HEK293 (cell line): ENCODE measurements around the gene HNRNPUL2.

Experiments used
- CTCF ChIA-PET: fragments of 350-600 bp; formaldehyde crosslinking; extraction: SDS; loops from one replicate; lab custom pipeline; 2021; ENCODE audit warnings: antibody characterized with exemption; lab: Yijun Ruan, JAX
- POLR2A ChIA-PET: fragments of 300-600 bp; formaldehyde crosslinking; extraction: SDS; loops from one replicate; lab custom pipeline; 2020; ENCODE audit warnings: antibody characterized with exemption, inconsistent platforms; lab: Yijun Ruan, JAX
- H3K27ac ChIP-seq: fragments of 200-500 bp; sonication (Bioruptor generic); 2 replicates; pipeline ENCODE4 v1.5.1; 2014; ENCODE audit warnings: low read depth, low read length, control low read depth, inconsistent platforms; ENCODE audit errors: extremely low read depth
- H3K36me3 ChIP-seq, 2 experiments: fragments of 200-500 bp in 1 of 2; sonication (Bioruptor generic) in 1 of 2; 1 replicate in 1 of 2; 2 replicates in 1 of 2; pipeline ENCODE4 v1.5.1; 2014 to 2017; ENCODE audit warnings: inconsistent platforms in 2 of 2, low read length in 2 of 2; ENCODE audit not compliant: control insufficient read depth in 2 of 2, insufficient read depth in 1 of 2
- H3K4me1 ChIP-seq: fragments of 200-500 bp; sonication (Bioruptor generic); 2 replicates; pipeline ENCODE4 v1.5.1; 2014; ENCODE audit warnings: mild to moderate bottlenecking, low read length, inconsistent platforms; ENCODE audit not compliant: control insufficient read depth, insufficient read depth
- H3K4me3 ChIP-seq: 2 replicates; pipeline ENCODE4 v1.5.1; 2011; ENCODE audit warnings: low read depth, mild to moderate bottlenecking, control low read depth, low read length, moderate library complexity
- H3K9me3 ChIP-seq: fragments of 200-500 bp; sonication (Bioruptor generic); 2 replicates; pipeline ENCODE4 v1.5.1; 2014; ENCODE audit warnings: low read depth, low read length, inconsistent platforms; ENCODE audit not compliant: control insufficient read depth, insufficient read depth
- HOXD13 ChIP-seq: sonication (generic); formaldehyde crosslinking; IDR thresholded peaks from 2 replicates; pipeline ENCODE4 v1.8.0; 2022; ENCODE audit warnings: missing genetic modification reagents, borderline replicate concordance
- MEIS1 ChIP-seq: sonication (generic); formaldehyde crosslinking; IDR thresholded peaks from 2 replicates; pipeline ENCODE4 v1.8.1; 2022; ENCODE audit warnings: missing genetic modification reagents, mild to moderate bottlenecking, borderline replicate concordance
- PRDM1 ChIP-seq: fragments of 450-650 bp; formaldehyde crosslinking; IDR thresholded peaks from 2 replicates; pipeline ENCODE4; 2016; ENCODE audit warnings: missing biosample characterization, missing genetic modification characterization
- PRDM10 ChIP-seq: fragments of 450-650 bp; formaldehyde crosslinking; IDR thresholded peaks from 2 replicates; pipeline ENCODE4 v1.5.1; 2016; ENCODE audit warnings: missing biosample characterization, missing genetic modification characterization
- ZEB2 ChIP-seq: fragments of 450-650 bp; formaldehyde crosslinking; IDR thresholded peaks from 2 replicates; pipeline ENCODE4 v1.5.1; 2016; ENCODE audit warnings: missing biosample characterization, missing genetic modification characterization
- ZIC2 ChIP-seq: fragments of 450-650 bp; formaldehyde crosslinking; IDR thresholded peaks from 2 replicates; pipeline ENCODE4 v1.5.1; 2016; ENCODE audit warnings: missing biosample characterization, missing genetic modification characterization
- ZNF148 ChIP-seq: fragments of 450-650 bp; formaldehyde crosslinking; IDR thresholded peaks from 2 replicates; pipeline ENCODE4 v1.5.0; 2017; ENCODE audit warnings: missing biosample characterization, missing genetic modification characterization, borderline replicate concordance
- ZNF23 ChIP-seq: fragments of 450-650 bp; formaldehyde crosslinking; IDR thresholded peaks from 2 replicates; pipeline ENCODE4 v1.5.1; 2016; ENCODE audit warnings: missing biosample characterization, missing genetic modification characterization, borderline replicate concordance
- ZNF416 ChIP-seq: fragments of 450-650 bp; formaldehyde crosslinking; IDR thresholded peaks from 2 replicates; pipeline ENCODE4 v1.5.1; 2016; ENCODE audit warnings: missing biosample characterization, missing genetic modification characterization
- ZNF473 ChIP-seq: fragments of 450-650 bp; formaldehyde crosslinking; IDR thresholded peaks from 2 replicates; pipeline ENCODE4 v1.5.1; 2017; ENCODE audit warnings: missing biosample characterization, missing genetic modification characterization
- ZNF558 ChIP-seq: fragments of 450-650 bp; formaldehyde crosslinking; IDR thresholded peaks from 2 replicates; pipeline ENCODE4 v1.5.1; 2016; ENCODE audit warnings: missing biosample characterization, missing genetic modification characterization
- ZNF610 ChIP-seq: fragments of 450-650 bp; formaldehyde crosslinking; IDR thresholded peaks from 2 replicates; pipeline ENCODE4 v1.5.1; 2016; ENCODE audit warnings: missing biosample characterization, missing genetic modification characterization, borderline replicate concordance
- ZNF626 ChIP-seq: fragments of 450-650 bp; sonication (Bioruptor Pico); formaldehyde crosslinking; IDR thresholded peaks from 2 replicates; pipeline ENCODE4 v1.5.1; 2018; ENCODE audit warnings: missing biosample characterization, missing genetic modification characterization, inconsistent platforms
- ZNF654 ChIP-seq: fragments of 450-650 bp; formaldehyde crosslinking; IDR thresholded peaks from 2 replicates; pipeline ENCODE4 v1.5.1; 2016; ENCODE audit warnings: low read depth, missing biosample characterization, missing genetic modification characterization
- ZNF704 ChIP-seq: fragments of 450-650 bp; formaldehyde crosslinking; IDR thresholded peaks from 2 replicates; pipeline ENCODE4 v1.5.1; 2016; ENCODE audit warnings: missing biosample characterization, missing genetic modification characterization
- ZNF747 ChIP-seq: fragments of 450-650 bp; formaldehyde crosslinking; IDR thresholded peaks from 2 replicates; pipeline ENCODE4 v1.5.1; 2016; ENCODE audit warnings: missing biosample characterization, missing genetic modification characterization

HNRNPUL2 gene

GRCh38 chr11:62688491-62688890 lies 38.8 kb downstream of the HNRNPUL2 start:
- CTCF ChIA-PET, result interaction anchor here (0.6 to 2.3 kb wide), 4 partner anchors 13 to 264 kb away, joined by 3 to 8 read pairs (median 4); no protein-coding TSS in a partner anchor
- Histone ChIP-seq H3K4me3 (no peak overlapping the region), H3K9me3 (no peaks in the 10 kb centered on the region), H3K27ac (no peak overlapping the region), H3K4me1 (no peaks in the 10 kb centered on the region), H3K36me3 (peaks cover 4 to 37% of the 10 kb centered on the region in 2 experiments; a peak in 2 of 3 replicates)
- TF ChIP-seq PRDM10 (tag by site-specific recombination) (no peak), ZNF626 (tag by site-specific recombination) (no peak), ZIC2 (tag by site-specific recombination) (no peak), PRDM1 (tag by site-specific recombination) (no peak), HOXD13 (no peak), MEIS1 (CRISPR knock-in tag) (no peak), ZNF654 (tag by site-specific recombination) (no peak), ZNF416 (tag by site-specific recombination) (no peak), ZNF747 (tag by site-specific recombination) (no peak), ZNF23 (no peak), ZEB2 (tag by site-specific recombination) (no peak), ZNF473 (tag by site-specific recombination) (no peak)
- POLR2A ChIA-PET, result interaction anchor here (1.4 to 2.3 kb wide), 2 partner anchors 12 to 15 kb away, joined by 4 to 8 read pairs; no protein-coding TSS in a partner anchor

DNA sequence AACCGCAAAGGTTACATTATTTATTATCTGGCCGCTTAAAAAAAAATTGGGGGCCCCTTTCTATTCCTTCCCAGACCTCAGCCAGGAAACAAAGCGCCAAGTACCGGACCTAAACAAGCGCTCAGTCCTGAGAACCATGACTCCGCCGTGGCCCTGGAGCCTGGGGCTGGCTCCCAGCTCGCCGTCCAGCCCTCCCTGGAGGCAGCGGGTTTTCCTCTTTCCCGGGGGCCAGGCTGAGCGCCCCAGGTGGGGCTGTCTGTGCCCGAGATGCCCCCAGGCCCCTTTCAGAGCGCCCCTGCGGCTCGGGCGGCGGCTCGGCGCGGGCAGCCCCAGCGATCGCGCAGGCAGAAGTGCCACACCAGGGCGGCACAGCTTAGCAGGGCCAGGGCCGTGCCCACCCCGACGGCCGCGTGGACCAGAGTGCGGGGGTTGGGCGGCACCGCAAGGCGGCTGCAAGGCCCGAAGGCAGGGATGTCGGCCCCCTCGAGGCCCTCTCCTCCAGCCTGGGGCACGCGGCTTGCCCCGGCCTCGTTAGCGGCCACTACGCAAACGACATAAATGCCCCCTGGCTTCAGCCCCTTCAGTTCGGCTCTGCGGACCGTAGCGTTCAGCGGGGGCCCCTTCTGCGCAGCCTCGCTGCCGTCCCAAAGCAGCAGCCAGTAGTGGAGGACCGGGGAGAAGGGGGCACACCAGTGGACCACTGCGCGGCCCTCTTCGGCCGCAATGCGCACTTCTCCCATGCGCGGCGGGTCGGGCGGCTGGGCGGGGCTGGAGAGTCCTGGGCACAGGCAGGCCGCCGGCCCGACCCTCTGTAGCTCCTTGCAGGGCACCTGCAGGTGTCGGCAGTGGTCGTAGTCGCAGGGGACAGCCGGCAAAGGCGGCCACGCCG lies 39.5 kb downstream of the HNRNPUL2 start:
- CTCF ChIA-PET, result interaction anchor here (0.7 kb wide), 1 partner anchor 47 kb away, joined by 3 read pairs; no protein-coding TSS in a partner anchor
- Histone ChIP-seq H3K4me1 (no peaks in the 10 kb centered on the region), H3K9me3 (no peaks in the 10 kb centered on the region), H3K36me3 (peaks cover 0 to 30% of the 10 kb centered on the region in 2 experiments; a peak in 2 of 3 replicates), H3K27ac (no peak overlapping the region), H3K4me3 (no peak overlapping the region)
- TF ChIP-seq ZNF610 (tag by site-specific recombination) (no peak), ZNF558 (no peak), ZNF148 (tag by site-specific recombination) (no peak), PRDM10 (tag by site-specific recombination) (no peak), ZNF704 (tag by site-specific recombination) (no peak)
- POLR2A ChIA-PET, result no interaction called here
